GM04504 (cell line): ENCODE results near the gene ZNF587.
"Not testable (repeated sequence)": the region's sequence is repeated elsewhere in the genome, so short reads cannot be mapped to it uniquely, and the experiment has no call there.

ENCODE experiments used
- DNase-seq: peaks from one replicate; pipeline ENCODE4 v3.0.0-alpha.2; 2012; ENCODE audit warnings: low read depth

ZNF587 gene

DNA sequence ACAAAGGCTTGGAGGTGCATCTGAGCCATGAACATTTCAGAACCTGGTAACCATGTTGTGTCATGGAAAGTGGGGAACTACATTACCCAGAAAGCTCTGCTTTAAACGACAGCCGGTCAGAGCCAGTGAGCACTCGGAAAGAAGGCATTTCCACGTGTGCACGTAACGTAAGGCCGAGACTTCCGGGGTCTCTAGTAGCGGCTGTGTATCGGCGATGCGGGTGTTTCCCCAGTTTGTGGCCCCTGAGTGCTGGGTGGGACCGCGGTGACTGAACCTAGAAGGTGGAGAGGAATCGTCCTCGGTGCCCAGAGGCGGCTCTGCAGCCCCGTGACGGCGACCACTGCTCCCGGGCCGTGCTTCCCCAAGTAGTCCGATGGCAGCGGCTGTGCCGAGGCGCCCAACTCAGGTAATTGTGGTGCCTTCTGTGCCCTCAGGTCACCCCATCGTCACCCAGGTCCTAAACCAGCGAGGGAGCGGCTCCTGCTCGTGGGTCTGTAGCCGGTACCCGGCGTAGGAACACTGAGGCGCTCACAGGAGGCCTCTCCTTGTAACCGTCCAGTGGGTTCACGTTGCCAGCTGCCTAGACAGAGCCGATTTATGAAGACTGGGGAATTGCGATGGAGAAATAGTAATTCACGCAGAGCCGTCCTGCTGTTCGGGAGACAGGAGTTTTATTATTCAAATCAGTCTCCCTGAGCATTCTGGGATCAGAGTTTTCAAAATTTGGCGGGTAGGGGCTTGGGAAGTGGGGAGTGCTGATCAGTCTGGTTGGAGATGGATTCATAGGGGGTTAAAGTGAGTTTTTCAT is at the start of gene ZNF587:
TSS of gene ZNF587 (plus strand) at position 194 of the 808 bp plus-strand sequence. CDS start at position 374, 180 bp downstream.
- DNase-seq, result peak; percentile 54

DNA sequence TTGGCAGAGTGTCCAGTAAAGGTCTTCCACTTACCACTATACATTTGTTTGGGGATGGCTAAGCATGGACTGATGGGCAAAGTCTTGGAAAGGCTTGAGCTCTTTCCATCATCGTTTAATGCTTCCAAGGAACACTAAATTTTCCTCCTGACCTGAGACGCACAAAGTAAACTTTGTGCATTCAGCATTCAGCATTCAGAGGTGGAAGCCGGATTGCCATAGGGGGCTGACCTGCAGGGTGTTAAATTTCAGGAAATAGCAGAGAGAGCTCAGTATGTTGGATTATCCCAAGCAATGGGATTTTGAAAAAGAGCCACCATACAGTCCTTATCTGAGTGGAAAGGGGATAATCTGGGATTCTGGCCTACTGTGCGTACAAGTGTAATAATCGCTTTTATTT is 49.0 kb upstream of the ZNF587 start:
- DNase-seq, result no peak

DNA sequence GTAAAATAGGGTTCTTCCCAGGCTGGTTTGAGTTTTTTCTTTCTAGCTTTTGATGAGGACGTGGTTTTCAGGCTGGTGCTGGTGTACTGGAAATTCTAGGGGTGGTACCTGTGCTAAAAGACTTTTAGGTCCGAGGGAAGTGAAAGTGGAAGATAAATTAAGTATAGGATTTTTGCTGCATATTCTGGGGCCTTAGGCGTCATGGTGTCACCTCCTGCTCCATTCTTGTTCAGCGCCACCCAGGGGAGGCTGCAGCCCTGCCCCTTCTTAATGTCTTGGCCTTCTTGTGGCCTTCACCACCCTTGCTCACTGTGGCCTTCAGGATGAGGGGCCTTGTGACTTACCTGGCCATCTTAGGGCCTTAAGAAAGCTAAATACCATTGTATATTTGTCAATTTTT is 47.4 kb upstream of the ZNF587 start:
- DNase-seq, result no peak

DNA sequence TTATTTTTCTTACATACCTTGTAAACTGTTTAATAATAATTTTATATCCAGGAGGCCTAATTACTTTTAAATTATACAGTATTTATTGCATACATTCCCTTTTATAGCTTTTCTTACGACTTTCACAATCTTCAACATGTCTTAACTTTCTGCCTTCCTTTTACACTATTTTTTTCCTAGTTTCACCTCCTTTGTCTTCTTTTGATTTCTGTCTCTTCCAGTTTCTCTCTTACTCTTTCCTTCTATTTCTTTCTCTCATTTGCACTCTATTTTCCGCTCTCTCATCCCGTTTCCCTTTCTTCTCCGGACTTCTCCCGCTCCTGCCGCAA is 46.4 kb upstream of the ZNF587 start:
- no peak for DNase-seq

DNA sequence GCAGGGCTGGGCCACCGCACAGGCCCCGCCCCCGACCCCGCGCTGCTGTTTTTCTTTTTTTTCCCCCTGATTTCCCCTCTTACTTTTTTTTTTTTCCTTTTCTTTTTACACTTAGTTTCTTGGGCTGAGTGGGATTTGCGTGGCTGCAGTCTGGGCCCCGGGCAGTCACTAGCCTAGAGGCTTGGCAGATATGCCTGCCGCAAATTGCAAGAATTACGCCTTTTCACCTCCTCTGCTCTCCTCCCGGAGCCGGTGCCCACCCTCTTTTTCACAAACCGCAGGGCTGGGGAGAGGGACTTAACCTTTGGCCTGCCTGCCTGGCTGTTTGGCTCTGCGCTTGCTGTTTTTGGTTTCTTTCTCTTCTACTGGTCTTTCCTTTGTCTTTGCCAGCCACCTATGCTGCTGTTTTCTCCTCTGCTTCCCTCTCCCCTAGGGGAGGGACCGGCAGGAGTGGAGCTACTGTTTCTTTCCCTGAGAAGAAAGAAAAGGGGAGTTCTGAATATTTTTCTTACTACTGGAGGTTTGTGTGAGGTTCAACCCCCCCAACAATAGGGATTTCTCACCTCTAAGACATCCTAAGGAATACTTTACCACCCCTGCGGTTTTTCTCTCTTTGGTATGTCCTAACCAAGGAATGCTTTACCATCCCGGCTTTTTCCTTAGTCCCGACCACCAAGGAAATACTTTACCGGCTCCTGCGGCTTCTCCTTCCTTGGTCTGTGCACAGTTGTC is 45.9 kb upstream of the ZNF587 start:
- peak; percentile 38 for DNase-seq

DNA sequence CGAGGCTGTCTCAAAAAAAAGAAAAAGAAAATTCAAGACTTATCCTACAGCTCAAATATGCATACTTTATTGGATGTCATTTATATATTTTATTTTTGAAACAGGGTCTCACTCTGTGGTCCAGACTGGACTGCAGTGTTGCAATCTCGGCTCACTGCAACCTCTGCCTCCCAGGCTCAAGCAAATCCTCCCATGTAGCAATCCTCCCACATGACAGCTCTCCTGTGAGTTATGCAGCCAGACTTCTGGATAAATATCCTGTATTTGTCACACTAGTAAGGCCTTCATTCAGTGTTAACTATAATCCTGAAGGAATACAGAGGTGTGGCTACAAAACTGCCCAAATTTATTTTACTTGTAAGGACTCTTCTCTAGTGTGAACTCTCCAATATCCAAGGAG is 42.1 kb upstream of the ZNF587 start:
- DNase-seq, result no peak

DNA sequence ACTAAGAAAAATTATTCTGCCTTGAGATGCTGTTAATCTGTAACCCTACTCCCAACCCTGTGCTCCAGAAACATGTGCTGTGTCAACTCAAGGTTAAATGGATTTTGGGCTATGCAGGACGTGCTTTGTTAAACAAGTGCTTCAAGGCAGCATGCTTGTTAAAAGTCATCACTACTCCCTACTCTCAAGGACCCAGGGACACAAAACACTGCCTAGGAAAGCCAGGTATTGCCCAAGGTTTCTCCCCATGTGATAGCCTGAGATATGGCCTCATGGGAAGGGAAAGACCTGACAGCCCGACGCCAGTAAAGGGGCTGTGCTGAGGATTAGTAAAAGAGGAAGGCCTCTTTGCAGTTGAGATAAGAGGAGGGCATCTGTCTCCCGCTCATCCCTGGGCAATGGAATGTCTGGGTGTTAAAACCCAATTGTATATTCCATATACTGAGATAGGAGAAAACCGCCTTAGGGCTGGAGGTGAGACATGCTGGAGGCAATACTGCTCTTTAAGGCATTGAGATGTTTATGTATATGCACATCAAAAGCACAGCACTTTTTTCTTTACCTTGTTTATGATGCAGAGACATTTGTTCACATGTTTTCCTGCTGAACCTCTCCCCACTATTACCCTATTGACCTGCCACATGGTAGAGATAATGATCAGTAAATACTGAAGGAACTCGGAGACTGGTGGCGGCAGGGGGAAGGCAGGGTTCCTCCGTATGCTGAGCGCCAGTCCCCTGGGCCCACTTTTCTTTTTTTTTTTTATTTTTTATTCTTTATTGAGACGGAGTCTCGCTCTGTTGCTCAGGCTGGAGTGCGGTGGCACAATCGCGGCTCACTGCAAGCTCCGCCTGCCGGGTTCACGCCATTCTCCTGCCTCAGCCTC is 39.0 kb upstream of the ZNF587 start:
- not testable (repeated sequence) for DNase-seq

DNA sequence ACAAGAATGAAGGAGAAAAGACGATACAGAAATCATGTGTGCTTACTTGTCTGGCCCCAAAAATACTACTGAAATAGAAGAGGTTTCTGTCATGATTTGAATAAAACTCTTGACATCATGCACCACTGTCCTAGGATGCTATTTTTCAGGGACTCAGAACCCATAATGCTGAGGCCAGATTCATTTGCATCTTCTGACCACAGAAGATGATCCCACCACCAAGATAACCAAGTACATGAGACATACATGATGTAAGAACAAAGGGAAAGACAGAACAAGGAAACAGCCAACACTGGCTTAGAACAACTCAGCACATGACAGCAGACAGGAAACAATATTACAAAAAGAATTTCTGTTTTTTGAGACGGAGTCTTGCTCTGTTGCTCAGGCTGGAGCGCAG is 37.4 kb upstream of the ZNF587 start:
- no peak for DNase-seq

DNA sequence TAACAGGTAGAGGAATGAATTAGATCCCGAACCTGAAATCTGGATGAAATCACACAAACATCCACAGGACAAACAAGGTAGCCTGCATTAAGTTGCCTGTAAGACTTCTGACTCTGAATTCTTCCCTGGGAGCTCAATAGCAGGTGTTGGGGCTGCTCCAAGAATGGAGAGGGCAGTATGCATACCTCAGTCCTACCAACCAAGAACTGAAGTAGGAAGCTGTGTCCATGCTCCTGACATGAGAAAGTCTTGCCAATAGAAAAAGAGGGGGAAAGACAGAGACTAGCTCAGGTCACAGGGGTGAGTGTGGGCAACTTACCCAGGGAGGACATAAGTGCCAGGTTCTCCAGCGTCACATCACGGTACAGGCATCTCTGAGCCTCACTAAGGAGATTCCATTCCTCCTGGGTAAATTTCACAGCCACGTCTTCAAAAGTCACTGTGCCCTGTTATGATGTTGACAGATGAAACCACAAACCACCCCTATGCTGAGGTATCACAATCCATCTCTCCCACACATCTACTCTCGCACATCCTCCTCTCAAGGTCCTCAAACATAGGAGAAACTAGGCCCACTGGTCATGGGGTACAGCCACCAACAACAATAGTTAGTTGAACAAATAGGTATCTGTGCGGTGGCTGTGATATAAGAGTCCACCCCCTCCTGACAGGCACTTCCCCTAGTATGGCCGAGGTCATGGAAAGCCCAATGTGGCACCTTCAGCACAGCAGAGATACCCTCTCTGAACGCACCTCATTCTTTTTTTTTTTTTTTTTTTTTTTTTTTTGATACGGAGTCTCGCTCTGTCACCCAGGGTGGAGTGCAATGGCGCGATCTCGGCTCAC is 36.5 kb upstream of the ZNF587 start:
- not testable (repeated sequence) for DNase-seq

DNA sequence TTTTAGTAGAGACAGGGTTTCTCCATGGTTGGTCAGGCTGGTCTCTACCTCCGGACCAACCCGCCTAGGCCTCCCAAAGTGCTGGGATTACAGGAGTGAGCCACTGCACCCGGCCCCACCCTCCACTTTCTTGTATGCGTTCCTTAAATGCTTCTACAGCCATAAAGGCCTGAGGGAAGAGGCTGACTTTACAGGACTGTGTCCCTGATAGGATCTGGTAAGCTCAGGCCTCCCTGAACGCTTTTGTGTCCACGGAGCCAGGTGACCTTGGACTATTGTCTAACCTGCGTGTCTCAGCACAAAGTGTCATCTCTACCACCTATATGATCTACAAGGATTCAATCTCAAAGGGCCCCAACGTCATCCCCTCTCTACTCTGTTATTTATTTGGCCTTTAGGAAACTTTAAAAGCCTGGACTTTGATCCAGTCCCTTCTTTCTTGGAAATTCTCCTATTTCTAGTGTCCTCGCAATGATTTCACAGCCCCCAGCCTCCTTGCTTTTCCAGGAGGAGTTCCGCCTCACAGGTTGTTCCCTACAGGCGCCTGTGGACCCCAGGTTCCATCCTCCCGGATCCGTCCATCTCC is 35.6 kb upstream of the ZNF587 start:
- DNase-seq, result no peak

DNA sequence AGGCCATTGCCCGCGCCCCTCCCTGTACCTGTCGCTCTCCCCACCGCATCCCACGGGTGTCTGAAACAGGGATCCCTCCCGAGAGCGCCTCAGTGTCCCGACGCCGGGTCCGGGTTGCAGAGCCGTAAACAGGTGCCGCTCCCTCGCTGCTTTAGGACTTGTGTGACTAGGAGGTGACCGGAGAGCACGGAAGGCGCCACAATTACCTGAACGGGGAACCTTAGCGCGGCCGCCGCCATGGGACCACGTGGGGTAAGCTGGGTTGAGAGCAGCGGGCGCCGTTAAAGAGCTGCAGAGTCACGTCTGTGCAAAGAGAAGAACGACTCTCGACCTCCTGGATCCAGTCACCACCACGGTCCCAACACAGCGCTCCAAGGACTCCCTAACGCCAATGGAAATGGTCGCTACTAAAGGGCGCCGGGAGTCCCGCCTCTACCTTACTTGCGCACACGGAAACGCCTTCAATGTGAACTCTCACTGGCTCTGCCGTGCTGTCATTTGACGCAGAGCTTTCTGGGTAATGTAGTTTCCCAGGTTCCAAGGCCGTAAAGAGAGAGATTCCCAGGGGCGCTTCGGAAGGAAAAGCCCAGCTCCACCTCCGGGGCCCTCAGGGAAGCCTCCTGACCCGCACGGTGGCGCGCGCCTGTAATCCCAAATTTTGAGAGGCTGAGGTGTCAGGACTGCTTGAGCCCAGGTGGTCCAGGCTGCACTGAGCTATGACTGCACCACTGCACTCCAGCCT is 35.0 kb upstream of the ZNF587 start, which contains the start of gene ZNF552:
TSS of gene ZNF552 (minus strand) at position 409 of the 742 bp plus-strand sequence. CDS start at position 239, 170 bp downstream.
- DNase-seq, result peak; percentile 68

DNA sequence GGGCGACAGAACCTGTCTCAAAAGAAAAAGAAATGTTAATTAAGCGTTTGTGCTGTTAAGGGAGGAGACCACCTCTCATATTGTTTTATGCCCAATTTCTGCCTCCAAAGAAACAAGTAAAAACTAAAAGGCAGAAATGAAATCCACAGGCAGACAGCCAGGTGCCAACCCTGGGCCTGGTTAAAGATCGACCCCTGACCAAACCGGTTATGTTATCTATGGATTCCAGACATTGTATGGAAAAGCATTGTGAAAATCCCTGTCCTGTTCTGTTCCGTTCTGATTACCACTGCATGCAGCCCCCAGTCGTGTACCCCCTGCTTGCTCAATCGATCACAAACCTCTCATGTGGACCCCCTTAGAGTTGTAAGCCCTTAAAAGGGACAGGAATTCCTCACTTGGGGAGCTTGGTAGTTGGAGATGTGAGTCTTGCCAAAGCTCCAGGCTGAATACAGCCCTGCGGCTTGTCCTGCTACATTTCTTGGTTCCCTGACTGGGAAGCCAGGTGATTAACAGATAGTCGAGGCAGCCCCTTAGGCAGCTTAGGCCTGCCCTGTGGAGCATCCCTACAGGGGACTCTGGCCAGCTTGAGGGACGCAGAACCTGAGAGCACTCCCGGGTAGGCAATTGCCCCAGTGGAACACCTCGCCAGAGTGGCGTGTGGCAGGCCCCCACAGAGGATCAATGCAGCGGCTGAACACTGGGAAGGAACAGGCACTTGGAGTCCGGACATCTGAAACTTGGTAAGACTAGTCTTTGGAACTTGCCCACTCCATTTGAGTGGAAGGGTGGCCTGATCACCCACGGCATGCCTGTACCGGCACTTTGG is 34.2 kb upstream of the ZNF587 start:
- no peak for DNase-seq

DNA sequence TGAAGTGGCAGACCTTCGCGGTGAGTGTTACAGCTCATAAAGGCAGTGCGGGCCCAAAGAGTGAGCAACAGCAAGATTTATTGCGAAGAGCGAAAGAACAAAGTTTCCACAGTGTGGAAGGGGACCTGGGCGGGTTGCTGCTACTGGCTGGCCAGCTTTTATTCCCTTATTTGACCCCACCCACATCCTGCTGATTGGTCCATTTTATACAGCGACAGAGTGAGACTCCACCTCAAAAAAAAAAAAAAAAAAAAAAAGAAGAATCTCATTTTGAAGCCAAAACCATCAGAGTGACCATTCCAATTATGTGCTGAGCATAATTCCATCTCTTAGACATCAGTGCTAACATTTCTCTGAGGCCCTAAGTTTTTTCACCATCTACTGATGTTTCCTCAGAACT is 33.0 kb upstream of the ZNF587 start:
- no peak for DNase-seq

DNA sequence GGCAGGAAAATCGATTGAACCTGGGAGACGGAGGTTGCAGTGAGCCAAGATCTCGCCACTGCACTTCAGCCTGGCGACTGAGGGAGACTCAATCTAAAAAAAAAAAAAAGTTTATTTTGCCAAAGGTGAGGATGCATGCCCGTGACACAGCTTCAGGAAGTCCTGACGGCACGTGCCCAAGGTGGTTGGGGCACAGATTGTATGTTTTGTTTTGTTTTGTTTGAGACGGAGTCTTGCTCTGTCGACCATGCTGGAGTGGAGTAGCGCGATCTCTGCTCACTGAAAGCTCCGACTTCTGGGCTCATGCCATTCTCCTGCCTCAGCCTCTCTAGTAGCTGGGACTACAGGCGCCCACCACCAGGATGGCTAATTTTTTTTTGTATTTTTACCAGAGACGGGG is 31.7 kb upstream of the ZNF587 start:
- DNase-seq, result no peak

DNA sequence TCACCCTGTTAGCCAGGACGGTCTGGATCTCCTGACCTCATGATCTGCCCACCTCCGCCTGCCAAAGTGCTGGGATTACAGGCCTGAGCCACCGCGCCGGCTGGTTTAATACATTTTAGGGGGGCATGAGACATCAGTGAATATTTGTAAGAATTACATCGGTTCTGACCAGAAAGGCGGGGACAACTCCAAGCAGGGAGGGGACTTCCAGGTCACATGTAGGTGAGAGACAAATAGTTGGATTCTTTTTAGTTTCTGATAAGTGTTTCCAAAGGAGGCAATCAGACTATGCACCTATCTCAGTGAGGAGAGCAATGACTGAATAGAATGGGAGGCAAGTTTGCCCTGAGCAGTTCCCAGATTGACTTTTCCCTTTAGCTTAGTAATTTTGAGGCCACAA is 31.3 kb upstream of the ZNF587 start:
- no peak for DNase-seq

DNA sequence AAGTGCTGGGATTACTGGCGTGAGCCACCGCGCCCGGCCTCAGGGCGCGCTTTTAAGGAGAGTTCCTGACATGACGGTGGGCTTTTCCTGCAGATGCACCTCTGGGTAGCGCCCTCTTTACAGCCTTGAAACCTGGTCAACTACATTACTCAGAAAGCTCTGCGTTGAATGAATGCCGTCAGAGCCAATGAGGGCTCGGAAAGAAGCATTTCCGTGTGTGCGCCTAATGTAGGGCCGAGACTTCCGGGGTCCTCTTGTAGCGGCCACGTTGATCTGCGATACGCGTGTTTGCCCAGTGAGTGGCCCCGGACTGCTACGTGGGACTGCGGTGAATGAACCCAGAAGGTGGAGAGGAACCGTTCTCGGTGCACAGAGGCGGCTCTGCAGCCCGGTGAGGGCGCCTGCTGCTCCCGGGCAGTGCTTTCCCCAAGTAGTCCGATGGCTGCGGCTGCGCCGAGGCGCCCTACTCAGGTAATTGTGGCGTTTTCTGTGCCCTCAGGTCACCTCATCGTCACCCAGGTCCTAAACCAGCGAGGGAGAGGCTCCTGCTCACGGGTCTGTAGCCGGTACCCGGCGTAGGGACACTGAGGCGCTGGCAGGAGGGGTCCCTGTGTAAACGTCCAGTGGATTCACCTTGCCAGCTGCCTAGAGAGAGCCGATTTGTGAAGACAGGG is 30.0 kb upstream of the ZNF587 start:
- DNase-seq, result peak; percentile 89

DNA sequence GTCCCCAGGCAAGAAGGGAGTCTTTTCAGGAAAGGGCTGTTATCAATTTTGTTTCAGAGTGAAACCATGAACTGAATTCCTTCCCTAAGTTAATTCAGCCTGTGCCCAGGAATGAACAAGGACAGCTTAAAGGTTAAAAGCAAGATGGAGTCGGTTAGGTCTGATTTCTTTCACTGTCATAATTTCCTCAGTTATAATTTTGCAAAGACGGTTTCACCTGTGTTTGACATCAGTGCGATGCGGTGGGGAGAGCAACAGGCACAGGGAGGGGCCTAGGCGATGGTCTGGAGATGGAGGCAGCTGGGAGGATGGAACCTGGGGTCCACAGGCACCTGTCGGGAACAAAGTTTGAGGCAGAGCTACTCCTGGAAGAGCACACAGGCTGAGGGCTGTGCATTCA is 29.1 kb upstream of the ZNF587 start:
- DNase-seq, result no peak

DNA sequence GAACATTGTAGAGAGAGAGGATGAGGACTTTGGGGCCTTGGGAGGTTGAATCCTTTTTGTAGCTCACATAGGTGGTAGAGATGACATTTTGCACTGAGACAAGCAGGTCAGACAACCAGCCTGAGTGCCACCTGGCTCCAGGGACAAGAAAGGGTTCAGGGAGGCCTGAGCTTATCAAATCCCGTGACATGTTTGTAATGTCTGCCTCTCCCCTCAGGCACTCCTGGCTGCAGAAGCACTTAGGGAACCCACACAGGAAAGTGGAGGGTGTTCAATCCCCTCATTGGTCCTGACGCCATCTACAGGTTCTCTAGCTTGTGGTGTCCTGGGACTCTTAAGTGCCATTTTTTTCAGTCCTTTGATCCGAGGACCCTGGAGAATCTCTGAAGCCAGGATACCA is 28.6 kb upstream of the ZNF587 start:
- not testable (repeated sequence) for DNase-seq

DNA sequence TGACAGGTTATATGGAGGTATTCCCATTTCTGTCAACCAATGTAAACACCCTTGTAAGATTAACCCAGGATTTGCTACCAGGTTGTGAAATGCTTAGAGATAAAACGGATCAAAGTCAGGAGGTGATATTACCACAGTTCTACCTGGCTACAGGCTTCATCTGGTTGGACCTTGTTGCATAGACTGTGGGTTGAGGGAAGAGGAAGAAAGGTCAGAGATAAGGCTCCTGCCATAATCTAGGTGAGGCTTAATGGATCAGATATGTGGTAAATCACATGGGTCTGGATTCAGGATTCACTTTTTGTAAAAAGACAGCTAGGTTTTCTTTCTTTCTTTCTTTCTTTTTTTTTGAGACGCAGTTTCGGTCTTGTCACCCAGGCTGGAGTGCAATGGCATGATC is 28.2 kb upstream of the ZNF587 start:
- not testable (repeated sequence) for DNase-seq
